ENCODE measurements around the gene RPS27L. TPM values are rescaled to one million over a fixed set of nuclear protein-coding genes. Genes with fewer than 3 reads are reported as not detected.

RPS27L gene
- total and polyA plus RNA-seq, 8 donors: 8.4 to 432 (median 54.1) TPM

DNA sequence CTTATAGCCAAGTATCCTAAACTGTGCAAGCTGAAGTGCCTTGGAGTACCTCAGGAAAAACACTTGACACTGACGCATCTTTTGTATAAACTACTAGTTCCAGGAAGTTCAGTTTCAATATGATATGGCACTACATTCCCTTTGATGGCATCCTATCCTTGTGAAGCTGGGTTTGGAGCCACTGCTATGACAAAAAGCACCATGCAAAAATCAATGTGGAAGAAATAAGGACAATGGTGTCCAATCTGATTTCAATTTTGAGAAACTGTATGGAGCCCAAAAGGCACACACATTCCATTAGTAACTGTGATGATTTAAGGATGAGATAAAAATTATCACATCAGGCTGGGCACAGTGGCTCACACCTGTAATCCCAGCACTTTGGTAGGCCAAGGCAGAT is 5.6 kb downstream of the RPS27L start:
- peaks cover 6 to 28% (median 17%) of the 10 kb centered on the region in 4 donors for H3K4me1 ChIP-seq
- no peak for DNase-seq
- no peak overlapping the region for H3K4me3 ChIP-seq
- intact Hi-C loops (cut with DNase I; ENCODE audit: low total_unique reads): no loop called here
- H3K36me3 ChIP-seq: peaks cover 29 to 82% (median 73%) of the 10 kb centered on the region in 4 donors
- TF ChIP-seq POLR2A (IDR thresholded peaks at IDR 0.05): no peak
- TF ChIP-seq CTCF (IDR thresholded peaks at IDR 0.05): no peak
- no peak for TF ChIP-seq POLR2AphosphoS5 (IDR thresholded peaks at IDR 0.05)
- no peak for TF ChIP-seq EP300 (IDR thresholded peaks at IDR 0.05)
- no peaks in the 10 kb centered on the region for H3K27me3 ChIP-seq
- H3K27ac ChIP-seq: no peak overlapping the region
- WGBS, 5 donors: 81 to 97% (median 84%) methylated on average over 1 of the region's 1 CpG
- no peaks in the 10 kb centered on the region for H3K9me3 ChIP-seq

GRCh38 chr15:63146684-63147083 is 10.6 kb downstream of the RPS27L start:
- Histone ChIP-seq H3K27me3 (no peaks in the 10 kb centered on the region), H3K27ac (no peak overlapping the region), H3K36me3 (peaks cover 11 to 57% (median 53%) of the 10 kb centered on the region in 4 donors), H3K4me3 (no peak overlapping the region), H3K4me1 (no peaks in the 10 kb centered on the region), H3K9me3 (no peaks in the 10 kb centered on the region)
- no peak for TF ChIP-seq CTCF (IDR thresholded peaks at IDR 0.05)
- TF ChIP-seq POLR2AphosphoS5 (IDR thresholded peaks at IDR 0.05): no peak
- TF ChIP-seq EP300 (IDR thresholded peaks at IDR 0.05): no peak
- no peak for TF ChIP-seq POLR2A (IDR thresholded peaks at IDR 0.05)
- DNase-seq: peak in 1 of 2 donors; percentile 30
- intact Hi-C loops (cut with DNase I; ENCODE audit: low total_unique reads): no loop called here
- WGBS, 5 donors: 64 to 70% (median 68%) methylated on average over 3 of the region's 3 CpGs

DNA sequence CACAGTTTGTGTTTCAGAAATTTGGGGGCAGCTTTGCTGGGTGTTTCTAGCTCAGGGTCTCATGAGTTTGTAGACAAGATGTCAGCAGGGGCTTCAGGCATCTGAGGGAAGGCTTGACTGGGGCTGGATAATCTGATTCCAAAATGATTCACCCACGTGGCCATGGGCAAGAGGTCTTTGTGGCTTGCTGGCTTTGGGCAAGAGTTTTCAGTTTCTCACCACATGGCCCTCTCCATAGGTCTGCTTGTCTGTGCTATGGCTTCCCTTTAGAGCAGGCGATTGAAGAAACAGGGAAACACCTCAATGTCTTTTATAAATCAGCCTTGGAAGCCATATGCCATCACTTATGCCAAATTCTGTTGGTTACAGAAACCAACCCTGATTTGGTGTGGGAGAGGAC is 11.9 kb downstream of the RPS27L start:
- 85 to 94% (median 90%) methylated on average over 2 of the region's 2 CpGs for WGBS, 5 donors
- H3K4me1 ChIP-seq: no peaks in the 10 kb centered on the region
- H3K27ac ChIP-seq: no peak overlapping the region
- H3K9me3 ChIP-seq: no peaks in the 10 kb centered on the region
- peaks cover 11 to 53% (median 48%) of the 10 kb centered on the region in 4 donors for H3K36me3 ChIP-seq
- intact Hi-C loops (cut with DNase I; ENCODE audit: low total_unique reads): no loop called here
- no peak overlapping the region for H3K4me3 ChIP-seq
- no peaks in the 10 kb centered on the region for H3K27me3 ChIP-seq
- TF ChIP-seq CTCF (IDR thresholded peaks at IDR 0.05) (no peak), EP300 (IDR thresholded peaks at IDR 0.05) (no peak), POLR2A (IDR thresholded peaks at IDR 0.05) (no peak), POLR2AphosphoS5 (IDR thresholded peaks at IDR 0.05) (no peak)
- no peak for DNase-seq

DNA sequence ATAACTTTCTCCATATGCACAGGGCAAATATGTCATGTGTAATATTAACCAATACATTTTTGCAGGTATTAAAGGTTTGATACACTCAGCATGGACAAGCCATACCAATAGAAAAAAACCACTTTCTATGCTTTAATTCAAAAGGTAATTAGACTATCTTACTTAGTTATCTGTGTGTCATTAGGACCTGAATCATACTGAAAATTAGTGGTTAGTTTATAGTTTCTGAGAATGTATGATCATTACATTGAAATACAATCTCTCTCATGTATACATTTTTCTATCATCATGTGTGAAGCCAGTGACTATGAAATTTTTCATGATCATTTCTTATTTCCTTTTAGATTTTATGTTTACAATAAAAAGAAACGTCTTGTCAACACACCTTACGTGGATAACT is 16.3 kb downstream of the RPS27L start:
- H3K27me3 ChIP-seq: no peaks in the 10 kb centered on the region
- TF ChIP-seq EP300 (IDR thresholded peaks at IDR 0.05): no peak
- TF ChIP-seq CTCF (IDR thresholded peaks at IDR 0.05): no peak
- no peak for TF ChIP-seq POLR2AphosphoS5 (IDR thresholded peaks at IDR 0.05)
- TF ChIP-seq POLR2A (IDR thresholded peaks at IDR 0.05): no peak
- H3K4me3 ChIP-seq: no peak overlapping the region
- no peak for DNase-seq
- peaks cover 0 to 21% (median 19%) of the 10 kb centered on the region in 4 donors for H3K36me3 ChIP-seq
- no peaks in the 10 kb centered on the region for H3K9me3 ChIP-seq
- intact Hi-C loops (cut with DNase I; ENCODE audit: low total_unique reads): no loop called here
- peaks cover 0 to 4% (median 0%) of the 10 kb centered on the region in 4 donors for H3K4me1 ChIP-seq
- no peak overlapping the region for H3K27ac ChIP-seq
- WGBS, 5 donors: 83 to 93% (median 86%) methylated on average over 2 of the region's 2 CpGs
